ENCODE results near the gene CDH4.

CDH4 gene

DNA sequence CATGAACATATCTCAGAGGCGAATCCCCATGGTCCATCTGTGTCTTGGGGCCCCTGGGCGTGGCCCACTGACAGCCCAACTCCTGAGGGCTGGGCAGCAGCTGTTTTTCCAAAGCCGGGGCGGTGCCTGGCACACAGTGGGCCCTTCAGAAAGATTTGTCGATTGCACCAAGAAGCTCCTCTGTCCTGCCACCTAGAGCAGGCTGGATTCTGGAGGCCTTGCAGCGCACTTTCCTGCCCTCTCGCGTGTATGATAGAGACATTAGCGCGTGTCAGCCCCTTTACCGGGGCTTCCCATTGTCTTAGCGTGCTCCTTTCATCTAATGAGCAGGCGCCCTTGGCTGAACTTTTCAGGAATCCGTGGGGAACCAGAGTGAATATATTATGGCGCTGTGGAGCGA lies 45.4 kb downstream of the CDH4 start:
- no peak overlapping the region for H3K27ac ChIP-seq (ENCODE audit: extremely low read depth, low read depth, low read length)
- no peak overlapping the region for H3K4me3 ChIP-seq (ENCODE audit: low read depth, low read length)
- H3K4me1 ChIP-seq (ENCODE audit: control insufficient read depth, insufficient read depth, low read length) = no peaks in the 10 kb centered on the region
- ChIA-PET CTCF (no interaction called here), POLR2A (no interaction called here)
- H3K36me3 ChIP-seq (ENCODE audit: control insufficient read depth in 2 of 2, insufficient read depth in 1 of 2, low read length in 2 of 2) = no peaks in the 10 kb centered on the region
- H3K9me3 ChIP-seq (ENCODE audit: control insufficient read depth, insufficient read depth, low read depth, low read length) = no peaks in the 10 kb centered on the region
- no peak for TF ChIP-seq TCF7L2 (IDR thresholded peaks at IDR 0.05; ENCODE audit: borderline replicate concordance, low read depth, low read length)
- TF ChIP-seq, protein P1, sequence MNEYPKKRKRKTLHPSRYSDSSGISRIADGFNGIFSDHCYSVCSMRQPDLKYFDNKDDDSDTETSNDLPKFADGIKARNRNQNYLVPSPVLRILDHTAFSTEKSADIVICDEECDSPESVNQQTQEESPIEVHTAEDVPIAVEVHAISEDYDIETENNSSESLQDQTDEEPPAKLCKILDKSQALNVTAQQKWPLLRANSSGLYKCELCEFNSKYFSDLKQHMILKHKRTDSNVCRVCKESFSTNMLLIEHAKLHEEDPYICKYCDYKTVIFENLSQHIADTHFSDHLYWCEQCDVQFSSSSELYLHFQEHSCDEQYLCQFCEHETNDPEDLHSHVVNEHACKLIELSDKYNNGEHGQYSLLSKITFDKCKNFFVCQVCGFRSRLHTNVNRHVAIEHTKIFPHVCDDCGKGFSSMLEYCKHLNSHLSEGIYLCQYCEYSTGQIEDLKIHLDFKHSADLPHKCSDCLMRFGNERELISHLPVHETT (tag by site-specific recombination; IDR thresholded peaks at IDR 0.05) = no peak
- TF ChIP-seq OVOL3 (tag by site-specific recombination; IDR thresholded peaks at IDR 0.05) = no peak
- no peak for TF ChIP-seq ZNF223 (tag by site-specific recombination; IDR thresholded peaks at IDR 0.05)
- TF ChIP-seq, protein P2, sequence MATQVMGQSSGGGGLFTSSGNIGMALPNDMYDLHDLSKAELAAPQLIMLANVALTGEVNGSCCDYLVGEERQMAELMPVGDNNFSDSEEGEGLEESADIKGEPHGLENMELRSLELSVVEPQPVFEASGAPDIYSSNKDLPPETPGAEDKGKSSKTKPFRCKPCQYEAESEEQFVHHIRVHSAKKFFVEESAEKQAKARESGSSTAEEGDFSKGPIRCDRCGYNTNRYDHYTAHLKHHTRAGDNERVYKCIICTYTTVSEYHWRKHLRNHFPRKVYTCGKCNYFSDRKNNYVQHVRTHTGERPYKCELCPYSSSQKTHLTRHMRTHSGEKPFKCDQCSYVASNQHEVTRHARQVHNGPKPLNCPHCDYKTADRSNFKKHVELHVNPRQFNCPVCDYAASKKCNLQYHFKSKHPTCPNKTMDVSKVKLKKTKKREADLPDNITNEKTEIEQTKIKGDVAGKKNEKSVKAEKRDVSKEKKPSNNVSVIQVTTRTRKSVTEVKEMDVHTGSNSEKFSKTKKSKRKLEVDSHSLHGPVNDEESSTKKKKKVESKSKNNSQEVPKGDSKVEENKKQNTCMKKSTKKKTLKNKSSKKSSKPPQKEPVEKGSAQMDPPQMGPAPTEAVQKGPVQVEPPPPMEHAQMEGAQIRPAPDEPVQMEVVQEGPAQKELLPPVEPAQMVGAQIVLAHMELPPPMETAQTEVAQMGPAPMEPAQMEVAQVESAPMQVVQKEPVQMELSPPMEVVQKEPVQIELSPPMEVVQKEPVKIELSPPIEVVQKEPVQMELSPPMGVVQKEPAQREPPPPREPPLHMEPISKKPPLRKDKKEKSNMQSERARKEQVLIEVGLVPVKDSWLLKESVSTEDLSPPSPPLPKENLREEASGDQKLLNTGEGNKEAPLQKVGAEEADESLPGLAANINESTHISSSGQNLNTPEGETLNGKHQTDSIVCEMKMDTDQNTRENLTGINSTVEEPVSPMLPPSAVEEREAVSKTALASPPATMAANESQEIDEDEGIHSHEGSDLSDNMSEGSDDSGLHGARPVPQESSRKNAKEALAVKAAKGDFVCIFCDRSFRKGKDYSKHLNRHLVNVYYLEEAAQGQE (tag by site-specific recombination; IDR thresholded peaks at IDR 0.05) = no peak
- TF ChIP-seq ZFHX2 (tag by site-specific recombination; conservative IDR thresholded peaks at IDR 0.05) = no peak

DNA sequence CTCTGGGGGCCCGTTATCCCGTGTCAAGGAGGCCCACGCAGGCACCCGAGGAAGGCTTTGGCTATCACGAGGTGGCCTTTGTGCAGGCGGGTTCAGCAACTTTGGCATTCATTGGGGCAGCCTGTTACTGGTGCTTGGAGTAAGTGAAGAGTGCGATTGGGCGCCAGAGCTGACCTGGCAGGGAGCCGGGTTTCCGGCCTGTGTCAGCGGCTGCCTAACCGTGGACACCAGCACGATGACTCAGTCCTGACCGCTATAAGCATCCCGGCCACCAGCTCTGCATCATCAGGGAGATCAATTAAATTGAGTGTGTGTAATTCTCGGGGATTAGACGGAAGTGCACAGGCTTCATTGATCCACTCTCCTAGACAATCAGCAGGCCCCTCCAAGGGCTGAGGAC lies 45.9 kb downstream of the CDH4 start:
- Histone ChIP-seq H3K9me3 (ENCODE audit: control insufficient read depth, insufficient read depth, low read depth, low read length) (no peaks in the 10 kb centered on the region), H3K4me3 (ENCODE audit: low read depth, low read length) (no peak overlapping the region), H3K27ac (ENCODE audit: extremely low read depth, low read depth, low read length) (no peak overlapping the region), H3K36me3 (ENCODE audit: control insufficient read depth in 2 of 2, insufficient read depth in 1 of 2, low read length in 2 of 2) (no peaks in the 10 kb centered on the region), H3K4me1 (ENCODE audit: control insufficient read depth, insufficient read depth, low read length) (no peaks in the 10 kb centered on the region)
- POLR2A ChIA-PET = no interaction called here
- CTCF ChIA-PET = no interaction called here
- TF ChIP-seq ZNF426 (tag by site-specific recombination; IDR thresholded peaks at IDR 0.05) (no peak), ZNF266 (tag by site-specific recombination; IDR thresholded peaks at IDR 0.05; ENCODE audit: low read depth) (no peak), ZNF560 (tag by site-specific recombination; IDR thresholded peaks at IDR 0.05; ENCODE audit: borderline replicate concordance) (no peak), OSR2 (tag by site-specific recombination; IDR thresholded peaks at IDR 0.05) (no peak), ZNF350 (tag by site-specific recombination; IDR thresholded peaks at IDR 0.05) (no peak), ZBTB48 (tag by site-specific recombination; IDR thresholded peaks at IDR 0.05) (no peak), SP3 (tag by site-specific recombination; IDR thresholded peaks at IDR 0.05) (no peak), ZNF707 (tag by site-specific recombination; IDR thresholded peaks at IDR 0.05) (no peak), ZNF132 (tag by site-specific recombination; IDR thresholded peaks at IDR 0.05; ENCODE audit: borderline replicate concordance) (no peak), ZNF510 (tag by site-specific recombination; IDR thresholded peaks at IDR 0.05; ENCODE audit: insufficient replicate concordance) (no peak), ZNF626 (tag by site-specific recombination; IDR thresholded peaks at IDR 0.05) (no peak), ZNF777 (tag by site-specific recombination; IDR thresholded peaks at IDR 0.05; ENCODE audit: borderline replicate concordance) (no peak), ZNF274 (IDR thresholded peaks at IDR 0.05; ENCODE audit: low read length) (no peak), ZNF274 (tag by site-specific recombination; IDR thresholded peaks at IDR 0.05; ENCODE audit: borderline replicate concordance) (no peak)
- TF ChIP-seq, protein P1 (tag by site-specific recombination; IDR thresholded peaks at IDR 0.05) = no peak
- TF ChIP-seq, protein P3, sequence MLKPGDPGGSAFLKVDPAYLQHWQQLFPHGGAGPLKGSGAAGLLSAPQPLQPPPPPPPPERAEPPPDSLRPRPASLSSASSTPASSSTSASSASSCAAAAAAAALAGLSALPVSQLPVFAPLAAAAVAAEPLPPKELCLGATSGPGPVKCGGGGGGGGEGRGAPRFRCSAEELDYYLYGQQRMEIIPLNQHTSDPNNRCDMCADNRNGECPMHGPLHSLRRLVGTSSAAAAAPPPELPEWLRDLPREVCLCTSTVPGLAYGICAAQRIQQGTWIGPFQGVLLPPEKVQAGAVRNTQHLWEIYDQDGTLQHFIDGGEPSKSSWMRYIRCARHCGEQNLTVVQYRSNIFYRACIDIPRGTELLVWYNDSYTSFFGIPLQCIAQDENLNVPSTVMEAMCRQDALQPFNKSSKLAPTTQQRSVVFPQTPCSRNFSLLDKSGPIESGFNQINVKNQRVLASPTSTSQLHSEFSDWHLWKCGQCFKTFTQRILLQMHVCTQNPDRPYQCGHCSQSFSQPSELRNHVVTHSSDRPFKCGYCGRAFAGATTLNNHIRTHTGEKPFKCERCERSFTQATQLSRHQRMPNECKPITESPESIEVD (tag by site-specific recombination; IDR thresholded peaks at IDR 0.05) = no peak
- TF ChIP-seq, protein P4, sequence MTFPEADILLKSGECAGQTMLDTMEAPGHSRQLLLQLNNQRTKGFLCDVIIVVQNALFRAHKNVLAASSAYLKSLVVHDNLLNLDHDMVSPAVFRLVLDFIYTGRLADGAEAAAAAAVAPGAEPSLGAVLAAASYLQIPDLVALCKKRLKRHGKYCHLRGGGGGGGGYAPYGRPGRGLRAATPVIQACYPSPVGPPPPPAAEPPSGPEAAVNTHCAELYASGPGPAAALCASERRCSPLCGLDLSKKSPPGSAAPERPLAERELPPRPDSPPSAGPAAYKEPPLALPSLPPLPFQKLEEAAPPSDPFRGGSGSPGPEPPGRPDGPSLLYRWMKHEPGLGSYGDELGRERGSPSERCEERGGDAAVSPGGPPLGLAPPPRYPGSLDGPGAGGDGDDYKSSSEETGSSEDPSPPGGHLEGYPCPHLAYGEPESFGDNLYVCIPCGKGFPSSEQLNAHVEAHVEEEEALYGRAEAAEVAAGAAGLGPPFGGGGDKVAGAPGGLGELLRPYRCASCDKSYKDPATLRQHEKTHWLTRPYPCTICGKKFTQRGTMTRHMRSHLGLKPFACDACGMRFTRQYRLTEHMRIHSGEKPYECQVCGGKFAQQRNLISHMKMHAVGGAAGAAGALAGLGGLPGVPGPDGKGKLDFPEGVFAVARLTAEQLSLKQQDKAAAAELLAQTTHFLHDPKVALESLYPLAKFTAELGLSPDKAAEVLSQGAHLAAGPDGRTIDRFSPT (tag by site-specific recombination; IDR thresholded peaks at IDR 0.05) = no peak
